GM12873 (cell line): ENCODE results near the gene BMF.

Experiments used
- TF ChIP-seq, protein P1 (sequence below): IDR thresholded peaks from 2 replicates; pipeline ENCODE4 v1.5.1; 2012; ENCODE audit warnings: low read depth, mild to moderate bottlenecking, moderate library complexity, low read length, control low read depth; ENCODE audit not compliant: insufficient read depth; ENCODE audit errors: missing control alignments

Gene BMF

DNA sequence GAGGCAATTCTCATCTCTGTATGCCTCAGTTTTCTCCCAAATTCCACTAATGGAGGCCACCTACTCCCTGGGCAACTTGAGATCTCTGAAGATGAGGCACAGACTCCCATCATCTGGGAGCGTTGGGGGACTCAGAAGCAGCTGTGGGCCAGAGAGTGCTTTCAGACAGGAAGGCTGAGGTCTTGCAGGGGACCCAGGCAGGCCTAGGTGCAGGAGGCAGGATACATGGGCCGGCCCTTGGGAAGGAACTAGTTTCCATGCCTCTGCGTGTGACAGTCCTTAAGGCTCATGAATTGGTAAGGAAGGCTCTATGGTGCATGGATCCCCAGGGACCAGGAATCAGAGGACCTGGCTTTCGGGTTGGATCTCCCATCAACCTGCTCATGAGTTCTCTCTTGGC is 14.5 kb downstream of the BMF start:
- TF ChIP-seq, protein P1, sequence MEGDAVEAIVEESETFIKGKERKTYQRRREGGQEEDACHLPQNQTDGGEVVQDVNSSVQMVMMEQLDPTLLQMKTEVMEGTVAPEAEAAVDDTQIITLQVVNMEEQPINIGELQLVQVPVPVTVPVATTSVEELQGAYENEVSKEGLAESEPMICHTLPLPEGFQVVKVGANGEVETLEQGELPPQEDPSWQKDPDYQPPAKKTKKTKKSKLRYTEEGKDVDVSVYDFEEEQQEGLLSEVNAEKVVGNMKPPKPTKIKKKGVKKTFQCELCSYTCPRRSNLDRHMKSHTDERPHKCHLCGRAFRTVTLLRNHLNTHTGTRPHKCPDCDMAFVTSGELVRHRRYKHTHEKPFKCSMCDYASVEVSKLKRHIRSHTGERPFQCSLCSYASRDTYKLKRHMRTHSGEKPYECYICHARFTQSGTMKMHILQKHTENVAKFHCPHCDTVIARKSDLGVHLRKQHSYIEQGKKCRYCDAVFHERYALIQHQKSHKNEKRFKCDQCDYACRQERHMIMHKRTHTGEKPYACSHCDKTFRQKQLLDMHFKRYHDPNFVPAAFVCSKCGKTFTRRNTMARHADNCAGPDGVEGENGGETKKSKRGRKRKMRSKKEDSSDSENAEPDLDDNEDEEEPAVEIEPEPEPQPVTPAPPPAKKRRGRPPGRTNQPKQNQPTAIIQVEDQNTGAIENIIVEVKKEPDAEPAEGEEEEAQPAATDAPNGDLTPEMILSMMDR: no peak

DNA sequence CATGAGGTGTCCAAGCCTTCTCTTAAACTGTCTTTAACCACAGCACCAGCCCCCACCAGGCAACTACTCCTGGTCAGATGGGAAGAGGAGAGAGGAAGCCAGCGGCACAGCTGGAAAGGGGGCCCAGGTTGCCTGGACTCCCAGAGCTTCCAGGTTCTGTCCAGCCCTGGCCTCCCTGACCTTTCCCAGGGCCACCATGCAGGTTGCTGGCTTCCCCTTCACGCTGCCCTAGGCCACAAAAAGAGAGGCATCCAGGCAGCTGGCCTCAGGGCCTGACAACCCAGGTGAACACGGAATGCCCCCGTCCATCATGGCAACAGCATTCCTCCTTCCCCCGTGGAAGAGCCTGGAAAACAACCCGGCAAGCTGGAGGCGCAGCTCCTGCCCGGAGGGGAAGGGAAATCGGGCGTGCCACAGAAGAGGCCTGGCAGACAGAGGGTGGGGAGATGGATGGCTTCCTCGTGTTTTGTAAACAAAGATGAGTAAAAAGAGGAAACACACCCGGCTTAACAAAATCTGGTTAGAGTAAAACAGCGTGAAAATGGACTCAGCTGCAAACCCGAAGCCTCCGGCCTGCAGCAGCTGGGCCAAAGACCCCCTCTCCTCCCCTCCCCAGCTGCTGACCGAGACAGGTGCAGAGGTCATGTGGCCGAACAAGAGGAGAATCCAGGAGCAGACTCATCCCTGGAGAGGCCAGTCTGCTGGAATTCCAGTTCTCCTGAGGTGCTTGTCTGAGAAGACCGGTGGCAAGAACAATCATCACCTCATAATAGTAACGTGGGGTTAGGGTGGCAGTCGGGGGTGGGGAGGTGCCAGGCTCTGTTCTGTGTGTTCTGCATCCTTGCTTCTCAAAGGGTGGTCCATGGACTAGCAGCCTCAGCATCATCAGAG is 15.5 kb downstream of the BMF start:
- TF ChIP-seq, protein P1: no peak

DNA sequence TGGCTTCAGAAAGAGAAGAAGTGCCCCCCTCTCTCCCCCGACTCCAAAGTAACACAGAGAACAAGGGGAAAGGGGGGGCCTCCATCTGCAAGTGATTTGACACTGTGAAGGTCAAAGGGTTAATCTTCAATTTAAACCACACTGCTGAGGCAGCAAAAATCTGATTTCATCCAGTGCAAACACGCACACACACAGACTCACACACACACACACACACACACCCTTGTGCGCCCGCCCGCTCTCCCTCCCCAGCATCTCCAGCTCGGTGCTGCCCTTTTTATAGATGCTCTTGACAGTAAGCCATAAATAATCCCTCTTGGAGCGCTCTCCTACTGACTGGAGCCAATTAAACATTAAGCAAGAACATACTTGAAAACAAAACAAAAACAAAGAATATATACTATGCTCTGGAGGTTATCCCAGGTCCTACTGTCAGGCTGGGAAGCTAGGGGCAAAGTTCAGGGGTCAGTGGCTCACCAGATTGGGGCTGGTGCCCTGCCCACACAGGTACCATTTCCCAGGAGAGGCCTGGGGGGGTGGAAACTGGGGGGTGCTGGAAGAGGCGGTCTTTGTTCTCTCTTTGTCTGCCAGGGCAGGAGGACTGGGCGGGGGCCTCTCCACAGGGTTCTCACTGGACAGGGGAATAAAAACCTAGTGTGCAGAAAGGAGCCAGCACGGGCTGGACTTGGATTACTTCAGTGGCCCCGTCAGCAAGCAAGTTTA is 16.3 kb downstream of the BMF start:
- TF ChIP-seq, protein P1: no peak

DNA sequence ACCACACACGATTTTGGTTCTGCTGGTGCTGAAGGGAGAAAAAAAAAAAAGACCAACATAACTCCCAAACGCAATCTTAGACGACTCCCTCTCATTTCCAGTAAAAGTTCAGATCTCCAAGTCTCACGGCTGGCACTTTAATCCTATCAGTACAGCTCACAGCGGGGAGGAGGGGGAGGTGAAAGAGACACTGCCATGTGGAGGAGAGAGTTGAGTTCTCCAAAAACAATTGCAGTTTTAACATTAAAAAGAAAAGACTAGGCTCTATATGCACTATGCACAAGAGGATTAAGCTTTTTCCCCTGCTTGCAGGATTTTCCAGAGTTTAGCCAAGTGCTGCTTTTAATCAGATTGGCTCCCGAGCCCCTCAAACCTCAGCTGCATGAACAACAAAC is 16.8 kb downstream of the BMF start:
- TF ChIP-seq, protein P1: no peak

DNA sequence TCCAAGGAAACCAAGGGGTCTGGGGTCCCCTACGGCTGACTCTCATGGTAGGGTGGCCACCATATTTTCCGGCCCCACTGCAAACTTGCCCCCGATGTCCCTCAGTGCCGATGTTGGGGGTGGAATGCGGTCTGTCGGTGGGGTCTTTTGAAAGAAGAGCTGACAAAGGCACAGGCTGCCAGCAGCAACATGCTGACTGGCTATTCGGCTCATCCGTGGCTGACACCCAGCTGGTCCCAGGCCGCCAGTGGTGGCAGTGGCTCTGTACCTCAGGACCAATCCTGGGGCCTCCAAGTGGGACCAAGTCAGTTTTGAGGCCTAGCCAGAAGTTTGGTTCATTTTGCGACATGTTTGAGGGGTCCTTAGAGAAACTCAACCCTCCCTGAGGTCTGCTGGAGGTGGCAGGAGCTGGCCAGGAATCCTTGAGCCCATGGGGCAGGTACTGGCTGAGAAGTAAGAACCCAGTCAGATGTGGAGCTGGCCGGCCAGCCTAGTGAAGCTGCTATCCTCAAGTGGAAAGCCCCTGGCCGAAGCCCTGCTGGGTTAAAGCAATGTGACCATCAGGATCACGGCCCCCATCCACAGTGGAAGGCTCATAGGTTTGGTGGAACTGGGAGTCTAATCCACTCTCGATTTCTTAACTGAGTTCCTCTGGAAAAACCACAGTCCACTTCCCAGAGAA is 17.8 kb downstream of the BMF start:
- TF ChIP-seq, protein P1: no peak

DNA sequence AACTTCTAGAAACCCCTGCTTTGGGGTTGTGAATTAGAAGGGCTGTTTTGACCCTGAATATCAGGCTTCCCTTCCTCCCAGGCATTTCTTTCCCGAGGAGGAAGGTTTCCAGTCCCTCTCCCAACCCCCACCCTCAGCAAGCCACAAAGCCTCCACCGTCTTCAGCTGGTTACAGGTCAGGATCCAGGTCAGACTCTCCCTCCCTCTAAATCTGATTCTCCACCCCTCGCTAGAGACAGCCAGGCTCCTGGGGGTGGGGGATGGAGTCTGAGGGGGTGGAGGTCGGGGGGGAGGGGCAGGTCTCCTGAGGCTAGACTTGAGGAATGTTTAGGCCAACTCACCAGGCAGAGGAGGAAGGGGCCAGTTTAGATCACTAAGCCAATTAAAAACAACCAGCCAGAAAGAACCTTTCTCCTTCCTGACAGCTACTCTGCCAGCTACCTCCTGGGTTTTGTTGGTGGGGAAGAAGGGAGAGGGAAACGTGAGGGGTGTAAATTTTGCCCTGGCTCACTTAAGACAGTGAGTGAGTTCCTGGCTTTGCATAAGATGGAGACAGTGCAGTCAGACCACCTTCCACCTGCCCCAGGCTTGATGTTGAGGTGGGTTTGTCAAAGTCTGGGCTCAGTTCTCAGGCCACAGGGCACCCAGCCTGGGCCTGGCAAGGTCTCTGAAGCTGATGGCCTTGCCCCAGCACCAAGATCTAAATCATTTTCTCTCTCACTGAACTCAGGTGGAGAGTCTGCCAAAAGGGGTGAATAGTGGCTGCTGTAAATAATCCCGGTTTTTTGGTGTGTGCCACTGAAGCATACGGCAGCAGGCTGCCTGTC is 19.5 kb downstream of the BMF start:
- TF ChIP-seq, protein P1: no peak
